IPS-18a (cell line): Measurements from ENCODE around the gene DTX1.
A peak's percentile ranks its signal among the peaks of the same experiment; 100 is the strongest.

Experiments
- H3K27ac ChIP-seq: one replicate; pipeline ENCODE4 v1.5.1; 2013; ENCODE audit warnings: low read length
- H3K27me3 ChIP-seq: one replicate; pipeline ENCODE4 v1.6.1; 2013; ENCODE audit warnings: mild to moderate bottlenecking, low read length; ENCODE audit not compliant: control insufficient read depth, insufficient read depth
- H3K36me3 ChIP-seq: one replicate; pipeline ENCODE4 v1.6.1; 2013; ENCODE audit warnings: low read depth, low read length; ENCODE audit not compliant: control insufficient read depth
- H3K4me1 ChIP-seq: one replicate; pipeline ENCODE4 v1.6.1; 2013; ENCODE audit warnings: low read depth, low read length; ENCODE audit not compliant: control insufficient read depth
- H3K4me3 ChIP-seq: one replicate; pipeline ENCODE4 v1.5.1; 2013; ENCODE audit warnings: low read length
- H3K9ac ChIP-seq: one replicate; pipeline ENCODE4 v1.6.1; 2013; ENCODE audit warnings: mild to moderate bottlenecking, low read length, moderate library complexity
- H3K9me3 ChIP-seq: one replicate; pipeline ENCODE4 v1.6.1; 2013; ENCODE audit warnings: low read depth, low read length; ENCODE audit not compliant: control insufficient read depth

Gene DTX1

GRCh38 chr12:113066813-113067400 lies 10.4 kb downstream of the DTX1 start:
- peaks cover 8% of the 10 kb centered on the region for H3K4me1 ChIP-seq
- no peak overlapping the region for H3K27ac ChIP-seq
- H3K9ac ChIP-seq, result no peak overlapping the region

DNA sequence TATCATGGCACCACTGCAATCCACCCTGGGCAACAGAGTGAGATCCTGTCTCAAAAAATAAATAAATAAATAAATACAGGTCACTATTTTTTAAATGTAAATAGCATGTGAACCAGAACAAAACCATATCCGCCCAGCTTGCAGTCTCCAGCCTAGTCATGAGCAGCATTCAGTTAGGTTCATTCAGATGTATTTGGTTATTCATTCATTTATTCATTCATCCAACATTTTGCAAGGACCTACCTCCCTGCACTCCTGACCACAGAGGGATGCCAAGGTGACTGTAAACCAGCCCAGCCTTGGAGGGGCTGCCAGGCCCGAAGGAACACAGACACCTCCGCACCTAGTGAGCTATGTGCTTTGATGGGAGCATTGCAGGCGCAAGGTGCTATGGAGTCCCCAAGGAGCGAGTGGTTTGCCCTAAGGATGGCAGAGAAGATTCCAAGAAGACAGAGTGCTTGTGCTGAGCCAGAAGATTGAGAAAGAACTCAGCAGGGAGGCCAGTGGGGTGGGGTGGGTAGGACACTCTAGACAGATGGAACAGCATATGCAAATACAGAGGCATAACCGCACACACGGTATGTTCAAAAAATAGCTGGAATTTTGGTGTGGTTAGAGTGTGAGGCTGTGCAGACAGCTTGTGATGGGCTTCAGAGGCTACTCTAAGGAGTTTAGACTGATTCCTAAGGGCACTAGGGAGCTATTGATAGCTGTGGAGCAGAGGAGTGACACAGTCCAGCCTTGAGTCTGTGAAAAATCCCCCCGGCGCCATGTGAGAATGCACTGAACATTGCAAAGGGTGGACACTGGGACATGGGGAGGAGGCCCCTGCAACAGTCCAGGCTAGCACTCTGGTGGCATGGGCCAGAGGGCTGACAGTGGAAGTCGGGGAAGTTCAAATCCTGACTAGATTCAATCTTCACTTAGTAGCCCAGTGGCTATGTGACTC lies 11.7 kb downstream of the DTX1 start:
- Histone ChIP-seq H3K27me3 (no peaks in the 10 kb centered on the region), H3K27ac (no peak overlapping the region), H3K4me1 (peaks cover 4% of the 10 kb centered on the region), H3K9ac (no peak overlapping the region), H3K4me3 (no peak overlapping the region), H3K36me3 (no peaks in the 10 kb centered on the region), H3K9me3 (no peaks in the 10 kb centered on the region)

More at GRCh38 chr12:113066813-113067400, 10.4 kb downstream of the DTX1 start:
- no peaks in the 10 kb centered on the region for H3K9me3 ChIP-seq
- H3K27me3 ChIP-seq, result no peaks in the 10 kb centered on the region
- no peaks in the 10 kb centered on the region for H3K36me3 ChIP-seq
- no peak overlapping the region for H3K4me3 ChIP-seq

GRCh38 chr12:113069149-113069548 lies 12.6 kb downstream of the DTX1 start:
- H3K4me3 ChIP-seq, result no peak overlapping the region
- H3K36me3 ChIP-seq, result no peaks in the 10 kb centered on the region
- H3K27me3 ChIP-seq, result no peaks in the 10 kb centered on the region
- H3K9ac ChIP-seq, result no peak overlapping the region
- H3K4me1 ChIP-seq, result peaks cover 4% of the 10 kb centered on the region
- no peaks in the 10 kb centered on the region for H3K9me3 ChIP-seq
- no peak overlapping the region for H3K27ac ChIP-seq

- Histone ChIP-seq H3K9ac (no peak overlapping the region), H3K36me3 (no peaks in the 10 kb centered on the region), H3K4me1 (peaks cover 4% of the 10 kb centered on the region), H3K9me3 (no peaks in the 10 kb centered on the region), H3K27me3 (no peaks in the 10 kb centered on the region), H3K27ac (no peak overlapping the region), H3K4me3 (no peak overlapping the region)
These were observed 13.2 kb downstream of the DTX1 start for GRCh38 chr12:113069751-113070116.

GRCh38 chr12:113070117-113070906 lies 13.8 kb downstream of the DTX1 start:
- Histone ChIP-seq H3K9ac (no peak overlapping the region), H3K27me3 (peaks cover 1% of the 10 kb centered on the region), H3K9me3 (no peaks in the 10 kb centered on the region), H3K4me3 (no peak overlapping the region), H3K4me1 (peaks cover 4% of the 10 kb centered on the region), H3K36me3 (no peaks in the 10 kb centered on the region), H3K27ac (no peak overlapping the region)

GRCh38 chr12:113071135-113072112 lies 14.9 kb downstream of the DTX1 start:
- Histone ChIP-seq H3K27ac (no peak overlapping the region), H3K27me3 (peaks cover 11% of the 10 kb centered on the region), H3K36me3 (no peaks in the 10 kb centered on the region), H3K9me3 (no peaks in the 10 kb centered on the region), H3K4me3 (no peak overlapping the region), H3K4me1 (no peaks in the 10 kb centered on the region), H3K9ac (no peak overlapping the region)

DNA sequence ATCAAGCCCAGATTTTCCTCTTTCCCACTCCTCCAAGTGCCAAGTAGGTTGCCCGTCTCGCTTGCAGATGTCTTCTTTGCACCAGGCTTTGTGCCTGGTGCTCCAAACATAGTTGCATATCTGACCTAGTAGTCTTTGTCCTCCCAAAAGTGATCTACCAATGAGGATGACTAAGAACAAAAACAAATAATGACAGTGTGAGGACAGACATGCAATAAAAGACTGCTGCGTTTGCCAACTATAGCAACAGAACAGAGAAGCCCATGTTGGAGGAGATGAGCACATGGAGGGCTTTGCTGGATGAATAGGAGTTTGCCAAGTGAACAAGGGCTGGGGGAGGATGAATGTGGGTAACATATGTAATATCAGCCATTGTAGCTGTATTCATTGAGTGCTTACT lies 15.6 kb downstream of the DTX1 start:
- Histone ChIP-seq H3K9ac (no peak overlapping the region), H3K27ac (no peak overlapping the region), H3K4me3 (no peak overlapping the region), H3K27me3 (peaks cover 18% of the 10 kb centered on the region), H3K36me3 (no peaks in the 10 kb centered on the region), H3K9me3 (no peaks in the 10 kb centered on the region), H3K4me1 (no peaks in the 10 kb centered on the region)

- Histone ChIP-seq H3K36me3 (no peaks in the 10 kb centered on the region), H3K4me1 (no peaks in the 10 kb centered on the region), H3K27me3 (peaks cover 31% of the 10 kb centered on the region), H3K4me3 (no peak overlapping the region), H3K9me3 (no peaks in the 10 kb centered on the region), H3K9ac (no peak overlapping the region), H3K27ac (no peak overlapping the region)
These were observed 17.1 kb downstream of the DTX1 start for GRCh38 chr12:113073586-113073985.

GRCh38 chr12:113075137-113075683 lies 18.7 kb downstream of the DTX1 start:
- Histone ChIP-seq H3K9me3 (no peaks in the 10 kb centered on the region), H3K27me3 (peaks cover 39% of the 10 kb centered on the region), H3K9ac (no peak overlapping the region), H3K4me1 (no peaks in the 10 kb centered on the region), H3K36me3 (no peaks in the 10 kb centered on the region), H3K4me3 (no peak overlapping the region), H3K27ac (no peak overlapping the region)

DNA sequence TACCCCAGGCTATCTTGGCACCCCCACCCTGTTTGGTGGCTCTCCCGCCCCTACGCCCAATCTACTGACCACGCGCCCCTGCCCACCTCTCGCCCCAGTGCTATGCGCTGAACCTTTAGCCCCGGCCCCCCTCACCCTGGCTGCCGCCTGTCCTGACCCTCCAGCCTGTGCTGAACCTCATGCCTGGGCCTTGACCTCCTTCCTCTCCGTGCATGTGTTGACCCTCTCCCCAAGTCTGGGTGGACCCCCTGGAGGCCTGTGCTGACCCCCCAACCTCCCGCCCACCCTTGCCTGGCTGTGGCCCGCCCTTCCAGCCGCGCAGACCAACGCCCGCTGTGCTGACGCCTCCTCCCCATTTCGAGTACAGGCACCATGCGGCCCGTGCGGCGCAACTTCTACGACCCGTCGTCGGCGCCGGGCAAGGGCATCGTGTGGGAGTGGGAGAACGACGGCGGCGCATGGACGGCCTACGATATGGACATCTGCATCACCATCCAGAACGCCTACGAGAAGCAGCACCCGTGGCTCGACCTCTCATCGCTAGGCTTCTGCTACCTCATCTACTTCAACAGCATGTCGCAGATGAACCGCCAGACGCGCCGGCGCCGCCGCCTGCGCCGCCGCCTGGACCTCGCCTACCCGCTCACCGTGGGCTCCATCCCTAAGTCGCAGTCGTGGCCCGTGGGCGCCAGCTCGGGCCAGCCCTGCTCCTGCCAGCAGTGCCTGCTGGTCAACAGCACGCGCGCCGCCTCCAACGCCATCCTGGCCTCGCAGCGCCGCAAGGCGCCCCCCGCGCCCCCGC lies 20.7 kb downstream of the DTX1 start:
- Histone ChIP-seq H3K4me1 (no peaks in the 10 kb centered on the region), H3K27me3 (peaks cover 39% of the 10 kb centered on the region), H3K9me3 (no peaks in the 10 kb centered on the region), H3K27ac (no peak overlapping the region), H3K4me3 (peak overlapping the region; percentile 41), H3K9ac (no peak overlapping the region), H3K36me3 (no peaks in the 10 kb centered on the region)
